Measurements from ENCODE around the gene CPXM1. TPM values are rescaled to one million over a fixed set of nuclear protein-coding genes. Genes with fewer than 3 reads are reported as not detected.

CPXM1 gene
- polyA plus RNA-seq (2013, experiment 1 of 2) = 72.5 TPM
- 92.0 TPM for polyA plus RNA-seq (2013, experiment 2 of 2)

- H3K27me3 ChIP-seq (ENCODE audit: insufficient read depth, low read length) = peaks cover 54% of the 10 kb centered on the region
- no peaks in the 10 kb centered on the region for H3K9me3 ChIP-seq (ENCODE audit: insufficient read depth, low read depth, low read length)
- H3K27ac ChIP-seq (ENCODE audit: low read depth, low read length) = peak within 1 kb of the TSS; percentile 2; the same call in 1 of the 2 replicates
- H3K4me1 ChIP-seq (ENCODE audit: insufficient read depth, low read length) = peaks cover 13% of the 10 kb centered on the region
- H3K9ac ChIP-seq (ENCODE audit: low read depth, low read length) = peak within 1 kb of the TSS; percentile 82
- peaks cover 29% of the 10 kb centered on the region for H3K36me3 ChIP-seq (ENCODE audit: insufficient read depth, low read length)
- peak within 1 kb of the TSS; percentile 88 for H3K4me3 ChIP-seq (ENCODE audit: low read length)
- under 1% methylated on average over 47 of the region's 52 CpGs for WGBS
Observed at GRCh38 chr20:2800521-2801285, at the start of gene CPXM1. Gene CPXM1 (minus strand): TSS chr20:2800627. CDS start chr20:2800572, 55 bp downstream.

- no peaks in the 10 kb centered on the region for H3K36me3 ChIP-seq (ENCODE audit: insufficient read depth, low read length)
- 90% methylated on average over 4 of the region's 4 CpGs for WGBS
- no peak overlapping the region for H3K9ac ChIP-seq (ENCODE audit: low read depth, low read length)
- H3K4me3 ChIP-seq (ENCODE audit: low read length) = no peak overlapping the region
- no peaks in the 10 kb centered on the region for H3K27me3 ChIP-seq (ENCODE audit: insufficient read depth, low read length)
- H3K4me1 ChIP-seq (ENCODE audit: insufficient read depth, low read length) = no peaks in the 10 kb centered on the region
- no peaks in the 10 kb centered on the region for H3K9me3 ChIP-seq (ENCODE audit: insufficient read depth, low read depth, low read length)
- no peak overlapping the region for H3K27ac ChIP-seq (ENCODE audit: low read depth, low read length)
Observed at GRCh38 chr20:2849529-2849928, 49.1 kb upstream of the CPXM1 start.

- no peak overlapping the region for H3K27ac ChIP-seq (ENCODE audit: low read depth, low read length)
- no peaks in the 10 kb centered on the region for H3K27me3 ChIP-seq (ENCODE audit: insufficient read depth, low read length)
- H3K4me1 ChIP-seq (ENCODE audit: insufficient read depth, low read length) = no peaks in the 10 kb centered on the region
- H3K9me3 ChIP-seq (ENCODE audit: insufficient read depth, low read depth, low read length) = no peaks in the 10 kb centered on the region
- WGBS = 93% methylated on average over 4 of the region's 4 CpGs
- H3K36me3 ChIP-seq (ENCODE audit: insufficient read depth, low read length) = no peaks in the 10 kb centered on the region
- H3K4me3 ChIP-seq (ENCODE audit: low read length) = no peak overlapping the region
- no peak overlapping the region for H3K9ac ChIP-seq (ENCODE audit: low read depth, low read length)
Observed at GRCh38 chr20:2847802-2848201, 47.4 kb upstream of the CPXM1 start.

- no peak overlapping the region for H3K4me3 ChIP-seq (ENCODE audit: low read length)
- H3K9ac ChIP-seq (ENCODE audit: low read depth, low read length) = no peak overlapping the region
- no peaks in the 10 kb centered on the region for H3K9me3 ChIP-seq (ENCODE audit: insufficient read depth, low read depth, low read length)
- 95% methylated on average over 5 of the region's 5 CpGs for WGBS
- H3K4me1 ChIP-seq (ENCODE audit: insufficient read depth, low read length) = no peaks in the 10 kb centered on the region
- H3K27ac ChIP-seq (ENCODE audit: low read depth, low read length) = no peak overlapping the region
- no peaks in the 10 kb centered on the region for H3K36me3 ChIP-seq (ENCODE audit: insufficient read depth, low read length)
- H3K27me3 ChIP-seq (ENCODE audit: insufficient read depth, low read length) = peaks cover 4% of the 10 kb centered on the region; the same call in 1 of the 2 replicates
Observed at GRCh38 chr20:2846698-2847097, 46.3 kb upstream of the CPXM1 start.

DNA sequence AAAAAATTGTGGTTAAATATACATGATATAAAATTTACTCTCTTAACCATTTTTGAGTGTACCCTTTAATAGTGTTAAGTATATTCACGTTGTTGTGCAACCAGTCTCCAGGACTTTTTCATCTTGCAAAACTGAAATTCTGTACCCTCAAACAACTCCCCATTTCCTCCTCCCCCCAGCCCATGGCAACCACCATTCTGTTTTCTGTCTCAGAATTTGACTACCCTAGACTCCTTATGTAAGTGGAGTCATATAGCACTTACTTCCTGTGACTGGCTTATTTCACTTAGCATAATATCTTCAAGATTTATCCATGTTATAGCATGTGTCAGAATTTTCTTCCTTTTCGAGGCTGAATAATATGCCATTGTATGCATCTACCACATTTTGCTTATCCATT lies 45.2 kb upstream of the CPXM1 start:
- Histone ChIP-seq H3K9me3 (ENCODE audit: insufficient read depth, low read depth, low read length) (no peaks in the 10 kb centered on the region), H3K27ac (ENCODE audit: low read depth, low read length) (no peak overlapping the region), H3K36me3 (ENCODE audit: insufficient read depth, low read length) (no peaks in the 10 kb centered on the region), H3K9ac (ENCODE audit: low read depth, low read length) (no peak overlapping the region), H3K4me3 (ENCODE audit: low read length) (no peak overlapping the region), H3K4me1 (ENCODE audit: insufficient read depth, low read length) (peaks cover 3% of the 10 kb centered on the region; the same call in 1 of the 2 replicates), H3K27me3 (ENCODE audit: insufficient read depth, low read length) (peaks cover 4% of the 10 kb centered on the region; the same call in 1 of the 2 replicates)
- WGBS = 100% methylated on average over 2 of the region's 2 CpGs

DNA sequence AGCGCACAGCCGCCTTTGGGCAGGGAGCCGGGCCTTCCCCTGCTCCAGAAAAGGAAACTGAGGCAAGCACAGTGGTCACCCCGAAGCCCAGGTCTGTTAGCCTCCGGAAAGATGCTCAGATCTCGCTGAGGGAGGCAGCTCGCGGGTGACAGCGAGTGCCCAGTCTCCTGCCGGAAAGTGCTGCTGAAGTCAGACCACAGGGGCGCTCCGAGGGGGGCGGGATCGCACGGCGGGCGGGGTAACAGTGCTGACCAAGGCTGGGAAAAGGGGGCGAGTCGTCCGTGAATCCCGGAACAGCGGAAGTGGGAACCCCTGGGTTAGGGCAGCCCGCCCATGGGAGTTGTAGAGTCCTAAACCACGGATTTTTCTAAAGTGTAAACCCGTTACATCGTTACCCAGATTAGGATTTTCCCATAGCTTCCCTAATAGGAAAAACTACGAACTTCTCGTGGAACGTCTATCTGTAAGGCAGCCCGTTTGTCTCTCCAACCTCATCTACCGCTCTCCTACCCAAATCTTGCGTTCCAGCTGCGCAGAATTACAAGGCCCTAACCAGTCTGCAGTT lies 40.6 kb upstream of the CPXM1 start:
- peaks cover 3% of the 10 kb centered on the region; the same call in 1 of the 2 replicates for H3K4me1 ChIP-seq (ENCODE audit: insufficient read depth, low read length)
- H3K27ac ChIP-seq (ENCODE audit: low read depth, low read length) = no peak overlapping the region
- WGBS = 7% methylated on average over 33 of the region's 33 CpGs
- H3K9me3 ChIP-seq (ENCODE audit: insufficient read depth, low read depth, low read length) = no peaks in the 10 kb centered on the region
- H3K4me3 ChIP-seq (ENCODE audit: low read length) = peak overlapping the region; percentile 79
- 0 out of 2 replicates have a peak overlapping the region, but pooled peaks have one; percentile 39 for H3K9ac ChIP-seq (ENCODE audit: low read depth, low read length)
- peaks cover 18% of the 10 kb centered on the region for H3K27me3 ChIP-seq (ENCODE audit: insufficient read depth, low read length)
- peaks cover 6% of the 10 kb centered on the region; the same call in 1 of the 2 replicates for H3K36me3 ChIP-seq (ENCODE audit: insufficient read depth, low read length)

DNA sequence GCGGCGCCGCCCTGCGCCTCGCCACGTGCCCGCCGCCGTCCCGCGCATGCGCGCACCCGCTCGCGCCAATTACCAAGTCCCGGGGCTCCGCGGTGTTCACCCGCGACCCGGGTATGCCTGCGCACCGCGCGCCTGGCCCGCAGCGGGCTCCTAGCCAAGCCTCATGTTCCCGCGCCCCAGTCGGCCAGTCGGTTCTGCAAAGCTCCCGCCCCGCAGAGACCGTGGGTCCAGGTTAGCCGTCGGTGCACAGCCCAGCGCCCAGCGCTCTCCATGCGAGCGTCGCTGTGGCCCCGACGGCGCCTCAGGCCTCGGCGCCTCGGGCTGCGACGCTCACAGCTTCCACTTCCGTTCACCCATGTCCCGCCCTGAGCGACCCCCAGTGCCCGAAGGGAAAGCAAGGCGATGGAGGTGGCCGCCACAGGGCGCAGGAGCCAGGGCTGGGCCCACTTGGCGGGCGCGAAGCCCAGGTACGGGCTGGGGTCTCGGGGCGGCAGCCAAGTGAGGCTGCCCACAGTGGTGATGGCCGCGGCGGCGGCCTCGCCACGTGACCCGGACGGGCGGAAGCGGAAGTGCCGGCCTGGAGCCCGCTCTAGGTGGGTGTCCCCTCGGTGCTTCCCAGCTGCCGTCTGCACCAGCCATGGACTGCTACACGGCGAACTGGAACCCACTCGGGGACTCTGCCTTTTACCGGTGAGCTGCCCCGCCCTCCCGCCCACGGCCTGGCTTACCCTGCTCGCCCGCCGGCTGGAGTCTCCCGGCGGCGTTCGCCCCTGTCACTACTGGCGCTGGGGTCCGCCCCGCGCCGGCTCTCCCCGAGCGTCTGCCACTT lies 39.9 kb upstream of the CPXM1 start, which contains the start of the genes PCED1A and VPS16:
Gene PCED1A, minus strand, starts transcription at position 518 of the 829 bp plus-strand sequence. CDS start 743 bp downstream, outside the sequence.
Gene VPS16, plus strand, starts transcription at position 608 of the 829 bp plus-strand sequence. Its CDS starts 30 bp downstream, at position 638.
- peaks cover 3% of the 10 kb centered on the region; the same call in 1 of the 2 replicates for H3K4me1 ChIP-seq (ENCODE audit: insufficient read depth, low read length)
- peaks cover 6% of the 10 kb centered on the region; the same call in 1 of the 2 replicates for H3K36me3 ChIP-seq (ENCODE audit: insufficient read depth, low read length)
- H3K9me3 ChIP-seq (ENCODE audit: insufficient read depth, low read depth, low read length) = no peaks in the 10 kb centered on the region
- peak within 1 kb of the TSS; percentile 79 for H3K4me3 ChIP-seq (ENCODE audit: low read length)
- no peak within 1 kb of the TSS for H3K27ac ChIP-seq (ENCODE audit: low read depth, low read length)
- H3K27me3 ChIP-seq (ENCODE audit: insufficient read depth, low read length) = peaks cover 18% of the 10 kb centered on the region
- 20% methylated on average over 98 of the region's 98 CpGs for WGBS
- H3K9ac ChIP-seq (ENCODE audit: low read depth, low read length) = peak within 1 kb of the TSS; percentile 76

DNA sequence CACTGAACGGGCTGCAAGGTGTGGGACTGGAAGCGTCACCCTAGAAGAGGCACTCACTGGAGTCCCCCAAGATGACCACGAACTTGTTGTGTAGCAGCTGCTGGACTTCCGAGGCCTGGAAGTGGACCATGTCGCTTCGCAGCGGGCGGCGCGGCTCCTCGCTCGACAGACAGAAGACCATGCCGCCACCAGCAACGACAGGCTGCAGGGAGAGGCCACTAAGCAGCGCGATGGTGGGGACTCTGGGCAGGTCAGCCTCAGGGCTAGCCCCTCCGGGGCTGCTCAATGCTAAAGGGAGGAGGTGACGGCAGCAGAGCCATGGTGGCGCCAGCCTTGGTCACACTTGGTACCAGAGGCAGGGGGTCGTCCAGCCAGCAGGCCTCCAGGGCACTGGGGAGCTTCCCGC lies 39.3 kb upstream of the CPXM1 start:
- Histone ChIP-seq H3K4me1 (ENCODE audit: insufficient read depth, low read length) (peaks cover 3% of the 10 kb centered on the region; the same call in 1 of the 2 replicates), H3K4me3 (ENCODE audit: low read length) (peak overlapping the region; percentile 79), H3K27ac (ENCODE audit: low read depth, low read length) (no peak overlapping the region), H3K9ac (ENCODE audit: low read depth, low read length) (peak overlapping the region; percentile 76; the same call in 1 of the 2 replicates), H3K9me3 (ENCODE audit: insufficient read depth, low read depth, low read length) (no peaks in the 10 kb centered on the region), H3K36me3 (ENCODE audit: insufficient read depth, low read length) (peaks cover 6% of the 10 kb centered on the region; the same call in 1 of the 2 replicates), H3K27me3 (ENCODE audit: insufficient read depth, low read length) (peaks cover 18% of the 10 kb centered on the region)
- WGBS = 94% methylated on average over 21 of the region's 21 CpGs

GRCh38 chr20:2838847-2839671 lies 38.6 kb upstream of the CPXM1 start:
- no peaks in the 10 kb centered on the region for H3K9me3 ChIP-seq (ENCODE audit: insufficient read depth, low read depth, low read length)
- no peak overlapping the region for H3K4me3 ChIP-seq (ENCODE audit: low read length)
- 95% methylated on average over 15 of the region's 15 CpGs for WGBS
- no peak overlapping the region for H3K27ac ChIP-seq (ENCODE audit: low read depth, low read length)
- H3K36me3 ChIP-seq (ENCODE audit: insufficient read depth, low read length) = peaks cover 6% of the 10 kb centered on the region; the same call in 1 of the 2 replicates
- H3K4me1 ChIP-seq (ENCODE audit: insufficient read depth, low read length) = peaks cover 3% of the 10 kb centered on the region; the same call in 1 of the 2 replicates
- peaks cover 18% of the 10 kb centered on the region for H3K27me3 ChIP-seq (ENCODE audit: insufficient read depth, low read length)
- H3K9ac ChIP-seq (ENCODE audit: low read depth, low read length) = no peak overlapping the region
